Measurements from ENCODE around the gene HTT. TPM values are rescaled to one million over a fixed set of nuclear protein-coding genes. Genes with fewer than 3 reads are reported as not detected.

The HTT gene
- total RNA-seq, 2 donors from 2014 or later, result 62.4 to 116 TPM

- Mint-ChIP-seq H3K4me3 (no peak overlapping the region), H3K27me3 (no peaks in the 10 kb centered on the region), H3K9me3 (no peaks in the 10 kb centered on the region), H3K4me1 (ENCODE audit: low read depth in 2 of 2) (peaks cover 14 to 16% of the 10 kb centered on the region in 2 donors), H3K27ac (peak overlapping the region in 1 of 2 donors; percentile 54), H3K36me3 (peaks cover 16% of the 10 kb centered on the region)
- DNase-seq (ENCODE audit: low spot score) (no peak), ATAC-seq (no peak)
These were observed 140.8 kb downstream of the HTT start for GRCh38 chr4:3215256-3215655.

- ATAC-seq (no peak), DNase-seq (ENCODE audit: low spot score) (no peak)
- Mint-ChIP-seq H3K9me3 (no peaks in the 10 kb centered on the region), H3K4me1 (ENCODE audit: low read depth in 2 of 2) (peaks cover 17 to 20% of the 10 kb centered on the region in 2 donors), H3K4me3 (no peak overlapping the region), H3K27me3 (no peaks in the 10 kb centered on the region), H3K27ac (no peak overlapping the region), H3K36me3 (peaks cover 16% of the 10 kb centered on the region)
These were observed 141.3 kb downstream of the HTT start for GRCh38 chr4:3215733-3216132.

- peaks cover 20% of the 10 kb centered on the region for H3K36me3 Mint-ChIP-seq
- peaks cover 28 to 36% of the 10 kb centered on the region in 2 donors for H3K4me1 Mint-ChIP-seq (ENCODE audit: low read depth in 2 of 2)
- DNase-seq (ENCODE audit: low spot score) (no peak), ATAC-seq (no peak)
- no peaks in the 10 kb centered on the region for H3K9me3 Mint-ChIP-seq
- no peak overlapping the region for H3K27ac Mint-ChIP-seq
- H3K27me3 Mint-ChIP-seq, result no peaks in the 10 kb centered on the region
- no peak overlapping the region for H3K4me3 Mint-ChIP-seq
These were observed 142.8 kb downstream of the HTT start for GRCh38 chr4:3217266-3217665.

- Mint-ChIP-seq H3K9me3 (no peaks in the 10 kb centered on the region), H3K4me1 (ENCODE audit: low read depth in 2 of 2) (peaks cover 28 to 40% of the 10 kb centered on the region in 2 donors), H3K4me3 (no peak overlapping the region), H3K27me3 (no peaks in the 10 kb centered on the region), H3K36me3 (peaks cover 20% of the 10 kb centered on the region), H3K27ac (no peak overlapping the region)
- ATAC-seq (no peak), DNase-seq (ENCODE audit: low spot score) (no peak)
These were observed 143.3 kb downstream of the HTT start for GRCh38 chr4:3217771-3218170.

GRCh38 chr4:3218824-3219760 is 144.6 kb downstream of the HTT start:
- no peaks in the 10 kb centered on the region for H3K9me3 Mint-ChIP-seq
- peak overlapping the region; percentile 27 to 53 for H3K27ac Mint-ChIP-seq
- no peaks in the 10 kb centered on the region for H3K27me3 Mint-ChIP-seq
- DNase-seq (ENCODE audit: low spot score), result no peak
- H3K4me1 Mint-ChIP-seq (ENCODE audit: low read depth in 2 of 2), result peaks cover 28 to 46% of the 10 kb centered on the region in 2 donors
- H3K4me3 Mint-ChIP-seq, result no peak overlapping the region
- H3K36me3 Mint-ChIP-seq, result peaks cover 26% of the 10 kb centered on the region
- no peak for ATAC-seq

GRCh38 chr4:3219761-3220475 is 145.4 kb downstream of the HTT start:
- ATAC-seq (peak in 1 of 2 donors; percentile 35), DNase-seq (ENCODE audit: low spot score) (no peak)
- peaks cover 27% of the 10 kb centered on the region for H3K36me3 Mint-ChIP-seq
- H3K4me3 Mint-ChIP-seq, result peak overlapping the region; percentile 81
- no peaks in the 10 kb centered on the region for H3K27me3 Mint-ChIP-seq
- H3K27ac Mint-ChIP-seq, result peak overlapping the region; percentile 27 to 53
- H3K4me1 Mint-ChIP-seq (ENCODE audit: low read depth in 2 of 2), result peaks cover 28 to 46% of the 10 kb centered on the region in 2 donors
- no peaks in the 10 kb centered on the region for H3K9me3 Mint-ChIP-seq

- Mint-ChIP-seq H3K9me3 (no peaks in the 10 kb centered on the region), H3K4me3 (peak overlapping the region; percentile 81), H3K36me3 (peaks cover 26% of the 10 kb centered on the region), H3K4me1 (ENCODE audit: low read depth in 2 of 2) (peaks cover 28 to 46% of the 10 kb centered on the region in 2 donors), H3K27ac (peak overlapping the region; percentile 27 to 53), H3K27me3 (no peaks in the 10 kb centered on the region)
- no peak for DNase-seq (ENCODE audit: low spot score)
- ATAC-seq, result peak; percentile 89 to 92
These were observed 146.1 kb downstream of the HTT start for GRCh38 chr4:3220476-3221183.

- peak overlapping the region; percentile 27 to 45 for H3K27ac Mint-ChIP-seq
- H3K27me3 Mint-ChIP-seq, result no peaks in the 10 kb centered on the region
- H3K9me3 Mint-ChIP-seq, result no peaks in the 10 kb centered on the region
- peaks cover 28 to 46% of the 10 kb centered on the region in 2 donors for H3K4me1 Mint-ChIP-seq (ENCODE audit: low read depth in 2 of 2)
- ATAC-seq (peak; percentile 52 to 60), DNase-seq (ENCODE audit: low spot score) (no peak)
- H3K36me3 Mint-ChIP-seq, result peaks cover 22% of the 10 kb centered on the region
- H3K4me3 Mint-ChIP-seq, result peak overlapping the region; percentile 81
These were observed 146.7 kb downstream of the HTT start for GRCh38 chr4:3221184-3221494.

- peak overlapping the region in 1 of 2 donors; percentile 27 for H3K27ac Mint-ChIP-seq
- no peak overlapping the region for H3K4me3 Mint-ChIP-seq
- H3K36me3 Mint-ChIP-seq, result peaks cover 20% of the 10 kb centered on the region
- H3K4me1 Mint-ChIP-seq (ENCODE audit: low read depth in 2 of 2), result peaks cover 28 to 46% of the 10 kb centered on the region in 2 donors
- no peaks in the 10 kb centered on the region for H3K9me3 Mint-ChIP-seq
- DNase-seq (ENCODE audit: low spot score), result no peak
- no peaks in the 10 kb centered on the region for H3K27me3 Mint-ChIP-seq
- no peak for ATAC-seq
These were observed 147.5 kb downstream of the HTT start for GRCh38 chr4:3221996-3222395.

GRCh38 chr4:3223346-3223745 is 148.9 kb downstream of the HTT start:
- ATAC-seq (no peak), DNase-seq (ENCODE audit: low spot score) (no peak)
- Mint-ChIP-seq H3K36me3 (peaks cover 20% of the 10 kb centered on the region), H3K4me1 (ENCODE audit: low read depth in 2 of 2) (peaks cover 28 to 45% of the 10 kb centered on the region in 2 donors), H3K4me3 (no peak overlapping the region), H3K9me3 (no peaks in the 10 kb centered on the region), H3K27me3 (no peaks in the 10 kb centered on the region), H3K27ac (peak overlapping the region in 1 of 2 donors; percentile 44)

- no peak for ATAC-seq
- no peaks in the 10 kb centered on the region for H3K27me3 Mint-ChIP-seq
These were observed 149.7 kb downstream of the HTT start for GRCh38 chr4:3223956-3224748.

GRCh38 chr4:3225071-3225850 is 150.8 kb downstream of the HTT start:
- H3K4me1 Mint-ChIP-seq (ENCODE audit: low read depth in 2 of 2), result peaks cover 18 to 38% of the 10 kb centered on the region in 2 donors
- H3K27me3 Mint-ChIP-seq, result no peaks in the 10 kb centered on the region
- no peaks in the 10 kb centered on the region for H3K9me3 Mint-ChIP-seq
- H3K27ac Mint-ChIP-seq, result peak overlapping the region in 1 of 2 donors; percentile 40
- no peak overlapping the region for H3K4me3 Mint-ChIP-seq
- DNase-seq (ENCODE audit: low spot score) (no peak), ATAC-seq (no peak)
- H3K36me3 Mint-ChIP-seq, result peaks cover 29% of the 10 kb centered on the region

More at GRCh38 chr4:3223956-3224748, 149.7 kb downstream of the HTT start:
- H3K4me1 Mint-ChIP-seq (ENCODE audit: low read depth in 2 of 2), result peaks cover 24 to 41% of the 10 kb centered on the region in 2 donors
- peaks cover 20% of the 10 kb centered on the region for H3K36me3 Mint-ChIP-seq
- no peaks in the 10 kb centered on the region for H3K9me3 Mint-ChIP-seq
- no peak overlapping the region for H3K4me3 Mint-ChIP-seq
- DNase-seq (ENCODE audit: low spot score), result no peak
- H3K27ac Mint-ChIP-seq, result peak overlapping the region; percentile 40 to 44

All from natural killer cell treated with Interleukin-12 subunit alpha and Interleukin-12 subunit beta and Interleukin-15 and Interleukin-18, amount 100 ng/mL, for 72 hours (primary cell).